PC-3 (cell line): ENCODE data around the gene UQCC5. TPM values are rescaled to one million over a fixed set of nuclear protein-coding genes. Genes with fewer than 3 reads are reported as not detected.

Experiments
- ATAC-seq: fragments of 200-7000 bp; cut with Tn5 transposase; 2 replicates; pipeline ENCODE4 v1.9.1; 2020; ENCODE audit warnings: mild to moderate bottlenecking, moderate library complexity
- BruUV-seq: library from RNA; stranded (reverse); fragments of 400-500 nt; replicated peaks from 2 replicates; lab custom pipeline; 2021; lab: Mats Ljungman, UMichigan
- CTCF ChIA-PET: fragments of 300-600 bp; sonication (Branson Sonifier 250); formaldehyde crosslinking; loops from one replicate; lab custom pipeline; 2022; ENCODE audit warnings: antibody characterized with exemption; lab: Charles Lee
- POLR2A ChIA-PET: fragments of 300-600 bp; sonication (Branson Sonifier 250); formaldehyde crosslinking; loops from one replicate; lab custom pipeline; 2022; ENCODE audit warnings: antibody characterized with exemption; ENCODE audit not compliant: unreplicated experiment; lab: Charles Lee
- DNase-seq: peaks from one replicate; pipeline ENCODE4 v3.0.0-alpha.2; 2015
- H2AFZ ChIP-seq: fragments of 300-600 bp; sonication (generic); 2 replicates; pipeline ENCODE4 v1.6.0; 2016; ENCODE audit warnings: antibody characterized with exemption, low read length
- H3F3A ChIP-seq: fragments of 300-600 bp; sonication (generic); one replicate; pipeline ENCODE4 v1.6.0; 2017; ENCODE audit warnings: antibody characterized with exemption, low read length, control low read depth, mild to moderate bottlenecking; ENCODE audit not compliant: unreplicated experiment
- H3K27ac ChIP-seq: fragments of 300-600 bp; sonication (generic); 2 replicates; pipeline ENCODE4 v1.5.1; 2016; ENCODE audit warnings: mild to moderate bottlenecking, low read length
- H3K27me3 ChIP-seq: fragments of 300-600 bp; sonication (generic); 2 replicates; pipeline ENCODE4 v1.6.1; 2016; ENCODE audit warnings: low read length, mixed read lengths
- H3K36me3 ChIP-seq: fragments of 300-600 bp; sonication (generic); 2 replicates; pipeline ENCODE4 v1.6.1; 2016; ENCODE audit warnings: low read depth, mixed run types, low read length, mixed read lengths
- H3K4me1 ChIP-seq: fragments of 300-600 bp; sonication (generic); 2 replicates; pipeline ENCODE4 v1.5.1; 2016; ENCODE audit warnings: low read length; ENCODE audit not compliant: insufficient read depth
- H3K4me2 ChIP-seq: fragments of 300-600 bp; sonication (generic); 2 replicates; pipeline ENCODE4 v1.6.0; 2016; ENCODE audit warnings: low read length
- H3K4me3 ChIP-seq: fragments of 300-600 bp; sonication (generic); 2 replicates; pipeline ENCODE4 v1.5.1; 2016; ENCODE audit warnings: mild to moderate bottlenecking, low read length, mixed read lengths
- H3K79me2 ChIP-seq: fragments of 300-600 bp; sonication (generic); 2 replicates; pipeline ENCODE4 v1.6.1; 2017; ENCODE audit warnings: low read length, mixed read lengths
- H3K9ac ChIP-seq: fragments of 300-600 bp; sonication (generic); 2 replicates; pipeline ENCODE4 v1.6.0; 2016; ENCODE audit warnings: mild to moderate bottlenecking, low read length
- H3K9me2 ChIP-seq: fragments of 300-600 bp; sonication (generic); replicated peaks from 2 replicates; pipeline ENCODE4 v1.6.1; 2016; ENCODE audit warnings: mixed run types, low read length, mixed read lengths
- H3K9me3 ChIP-seq: fragments of 300-600 bp; sonication (generic); 2 replicates; pipeline ENCODE4 v1.6.1; 2016; ENCODE audit warnings: low read length, mixed read lengths
- H4K20me1 ChIP-seq: fragments of 300-600 bp; sonication (generic); 2 replicates; pipeline ENCODE4 v1.6.1; 2016; ENCODE audit warnings: low read length, mixed read lengths
- EZH2 ChIP-seq: fragments of 300-600 bp; sonication (generic); IDR thresholded peaks from one replicate; pipeline ENCODE4 v1.6.1; 2017; ENCODE audit warnings: antibody characterized with exemption, mild to moderate bottlenecking, low read length; ENCODE audit not compliant: unreplicated experiment
- EZH2phosphoT487 ChIP-seq: fragments of 300-600 bp; sonication (generic); IDR thresholded peaks from 2 replicates; pipeline ENCODE4 v1.6.1; 2018; ENCODE audit warnings: mild to moderate bottlenecking, antibody characterized with exemption, low read length, borderline replicate concordance
- intact Hi-C: fragments of 100-400 bp; cut with micrococcal nuclease; formaldehyde crosslinking; loops from 2 replicates; pipeline ENCODE4 v1.9.0; 2023
- total RNA-seq: library from RNA; depleted of rRNA; stranded (reverse); fragments of >200 nt; gene quantifications from 2 replicates; pipeline ENCODE4 v1.2.3, GENCODE V29; 2014
- TF ChIP-seq, protein P1 (sequence below): fragments of 300-600 bp; sonication (generic); conservative IDR thresholded peaks from 2 replicates; pipeline ENCODE4 v1.5.1; 2017; ENCODE audit warnings: antibody characterized with exemption, low read depth, mild to moderate bottlenecking, low read length

UQCC5 gene
- total RNA-seq, 1 experiment from 2014 or later = 26.1 TPM

DNA sequence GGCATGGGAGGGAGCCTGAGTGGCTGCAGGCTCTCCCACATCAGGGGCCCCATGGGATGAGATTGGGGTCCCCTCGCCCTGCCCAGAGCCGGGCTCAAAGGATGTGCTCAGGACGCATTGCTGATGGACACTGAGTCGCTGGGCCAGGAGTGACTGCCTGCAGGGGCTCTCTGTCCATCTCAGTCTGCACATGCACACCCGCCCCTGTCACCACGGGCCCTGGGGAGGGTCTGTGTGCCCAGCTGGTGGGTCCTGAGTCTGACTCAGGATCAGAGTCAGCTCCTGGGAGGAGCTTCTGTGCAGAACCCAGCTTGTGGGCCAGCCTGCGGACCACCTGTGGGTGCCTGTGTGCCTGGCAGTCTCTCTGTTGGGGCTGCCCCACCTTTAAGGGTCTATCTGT lies 23.1 kb upstream of the UQCC5 start:
- no peak overlapping the region for H3K4me2 ChIP-seq
- H3K27ac ChIP-seq = no peak overlapping the region
- TF ChIP-seq EZH2phosphoT487 (no peak), EZH2 (no peak)
- TF ChIP-seq, protein P1, sequence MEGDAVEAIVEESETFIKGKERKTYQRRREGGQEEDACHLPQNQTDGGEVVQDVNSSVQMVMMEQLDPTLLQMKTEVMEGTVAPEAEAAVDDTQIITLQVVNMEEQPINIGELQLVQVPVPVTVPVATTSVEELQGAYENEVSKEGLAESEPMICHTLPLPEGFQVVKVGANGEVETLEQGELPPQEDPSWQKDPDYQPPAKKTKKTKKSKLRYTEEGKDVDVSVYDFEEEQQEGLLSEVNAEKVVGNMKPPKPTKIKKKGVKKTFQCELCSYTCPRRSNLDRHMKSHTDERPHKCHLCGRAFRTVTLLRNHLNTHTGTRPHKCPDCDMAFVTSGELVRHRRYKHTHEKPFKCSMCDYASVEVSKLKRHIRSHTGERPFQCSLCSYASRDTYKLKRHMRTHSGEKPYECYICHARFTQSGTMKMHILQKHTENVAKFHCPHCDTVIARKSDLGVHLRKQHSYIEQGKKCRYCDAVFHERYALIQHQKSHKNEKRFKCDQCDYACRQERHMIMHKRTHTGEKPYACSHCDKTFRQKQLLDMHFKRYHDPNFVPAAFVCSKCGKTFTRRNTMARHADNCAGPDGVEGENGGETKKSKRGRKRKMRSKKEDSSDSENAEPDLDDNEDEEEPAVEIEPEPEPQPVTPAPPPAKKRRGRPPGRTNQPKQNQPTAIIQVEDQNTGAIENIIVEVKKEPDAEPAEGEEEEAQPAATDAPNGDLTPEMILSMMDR = no peak
- no peaks in the 10 kb centered on the region for H3K4me1 ChIP-seq
- H3K9me3 ChIP-seq = no peaks in the 10 kb centered on the region
- no peaks in the 10 kb centered on the region for H3K27me3 ChIP-seq
- no peaks in the 10 kb centered on the region for H3K79me2 ChIP-seq
- BruUV-seq = no TSS peak
- no peak overlapping the region for H2AFZ ChIP-seq
- DNase-seq (no peak), ATAC-seq (no peak)
- H4K20me1 ChIP-seq = no peaks in the 10 kb centered on the region
- H3K9ac ChIP-seq = no peak overlapping the region
- no peaks in the 10 kb centered on the region for H3K9me2 ChIP-seq
- ChIA-PET CTCF (no interaction called here), POLR2A (no interaction called here)
- H3F3A ChIP-seq = no peaks in the 10 kb centered on the region
- no peaks in the 10 kb centered on the region for H3K36me3 ChIP-seq
- intact Hi-C loops = no loop called here
- no peak overlapping the region for H3K4me3 ChIP-seq

GRCh38 chr3:52514576-52514975 lies 21.8 kb upstream of the UQCC5 start:
- intact Hi-C loops = no loop called here
- no peaks in the 10 kb centered on the region for H3K9me3 ChIP-seq
- no peak overlapping the region for H3K4me2 ChIP-seq
- no peaks in the 10 kb centered on the region for H3K4me1 ChIP-seq
- ATAC-seq (no peak), DNase-seq (no peak)
- H4K20me1 ChIP-seq = no peaks in the 10 kb centered on the region
- ChIA-PET POLR2A (no interaction called here), CTCF (no interaction called here)
- H3K36me3 ChIP-seq = no peaks in the 10 kb centered on the region
- H3K9me2 ChIP-seq = no peaks in the 10 kb centered on the region
- H2AFZ ChIP-seq = no peak overlapping the region
- H3K79me2 ChIP-seq = no peaks in the 10 kb centered on the region
- H3K9ac ChIP-seq = no peak overlapping the region
- no TSS peak for BruUV-seq
- H3F3A ChIP-seq = no peaks in the 10 kb centered on the region
- H3K27me3 ChIP-seq = no peaks in the 10 kb centered on the region
- TF ChIP-seq, protein P1 = no peak
- no peak overlapping the region for H3K4me3 ChIP-seq
- no peak overlapping the region for H3K27ac ChIP-seq

- TF ChIP-seq, protein P1 = no peak
- TF ChIP-seq EZH2 (no peak), EZH2phosphoT487 (no peak)
- peak; percentile 15 for ATAC-seq
- no peaks in the 10 kb centered on the region for H3K27me3 ChIP-seq
- no peaks in the 10 kb centered on the region for H4K20me1 ChIP-seq
- no peaks in the 10 kb centered on the region for H3K9me3 ChIP-seq
- no peaks in the 10 kb centered on the region for H3K79me2 ChIP-seq
- no peak overlapping the region for H3K4me3 ChIP-seq
- no peaks in the 10 kb centered on the region for H3K4me1 ChIP-seq
- H3K9me2 ChIP-seq = no peaks in the 10 kb centered on the region
- no peak overlapping the region for H2AFZ ChIP-seq
- intact Hi-C loops = no loop called here
- ChIA-PET CTCF (no interaction called here), POLR2A (no interaction called here)
- H3K9ac ChIP-seq = no peak overlapping the region
- H3F3A ChIP-seq = no peaks in the 10 kb centered on the region
- no TSS peak for BruUV-seq
- no peak overlapping the region for H3K4me2 ChIP-seq
- no peak for DNase-seq
- H3K27ac ChIP-seq = no peak overlapping the region
- no peaks in the 10 kb centered on the region for H3K36me3 ChIP-seq
Measured at GRCh38 chr3:52515192-52515591, 21.2 kb upstream of the UQCC5 start.
